ENCODE data around the gene MYL10.
"Not testable (repeated sequence)": the region's sequence is repeated elsewhere in the genome, so short reads cannot be mapped to it uniquely, and the experiment has no call there.

The MYL10 gene

DNA sequence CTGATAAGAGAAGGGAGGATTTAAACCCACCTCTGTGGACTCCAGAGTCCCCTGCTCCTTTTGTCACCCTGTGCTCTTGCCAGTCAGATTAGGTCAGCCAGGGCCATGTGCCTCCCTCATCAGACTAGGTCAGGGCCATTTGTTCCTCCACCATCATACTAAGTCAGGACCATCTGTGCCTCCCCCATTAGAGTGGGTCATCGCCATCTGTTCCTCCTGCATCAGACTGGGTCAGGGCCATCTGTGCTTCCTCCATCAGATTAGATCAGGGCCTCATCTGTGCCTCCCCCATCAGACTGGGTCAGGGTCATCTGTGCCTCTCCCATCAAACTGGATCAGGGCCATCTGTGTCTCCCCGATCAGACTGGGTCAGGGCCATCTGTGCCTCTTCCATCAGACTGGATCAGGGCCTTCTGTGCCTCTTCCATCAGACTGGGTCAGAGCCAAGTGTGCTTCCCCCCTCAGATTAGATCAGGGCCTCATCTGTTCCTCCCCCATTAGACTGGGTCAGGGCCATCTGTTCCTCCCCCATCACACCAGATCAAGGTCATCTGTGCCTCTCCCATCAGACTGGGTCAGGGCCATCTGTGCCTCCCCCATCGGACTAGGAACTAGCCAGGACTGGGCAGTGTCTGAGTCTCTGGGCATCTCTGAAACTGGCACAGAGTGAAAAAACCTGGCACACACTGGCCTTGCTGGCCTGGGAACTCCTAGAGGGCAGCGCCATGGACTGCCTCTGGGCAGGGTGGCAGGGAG lies 11.5 kb downstream of the MYL10 start:
- DNase-seq: no peak

DNA sequence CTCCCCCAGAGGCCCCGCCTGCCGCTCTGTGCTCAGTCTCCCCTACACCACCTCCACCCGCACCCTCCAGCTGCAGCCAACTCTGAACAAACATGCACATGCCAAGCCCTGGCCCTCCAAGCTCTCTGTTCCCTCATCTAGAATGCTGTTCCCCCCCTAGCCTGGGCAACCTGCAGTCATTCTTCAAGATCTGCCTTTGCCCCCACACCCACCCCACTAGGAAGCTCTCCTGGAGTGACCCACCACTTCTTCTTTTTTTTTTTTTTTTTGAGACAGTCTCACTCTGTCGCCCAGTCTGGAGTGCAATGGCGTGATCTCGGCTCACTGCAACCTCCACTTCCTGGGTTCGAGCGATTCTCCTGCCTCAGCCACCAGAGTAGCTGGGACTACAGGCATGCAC lies 13.7 kb downstream of the MYL10 start:
- no peak for DNase-seq

DNA sequence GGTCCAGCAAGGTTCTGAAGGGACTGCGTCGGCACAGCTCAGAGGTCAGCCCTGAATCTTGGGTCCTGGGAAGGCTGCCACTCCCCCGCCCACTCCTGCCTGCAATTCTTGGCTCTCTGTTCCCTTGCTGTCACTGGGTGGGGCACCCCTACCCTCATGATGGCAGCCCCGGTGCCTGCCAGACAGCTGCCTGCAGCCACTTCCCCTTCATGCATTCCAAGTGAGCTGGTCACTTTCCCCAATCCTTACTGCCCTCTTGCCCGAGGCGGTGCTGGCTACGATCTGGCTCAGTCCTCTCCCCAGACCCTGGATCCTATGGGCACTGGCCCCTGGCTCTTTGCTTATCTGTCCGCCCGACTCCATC lies 14.2 kb downstream of the MYL10 start:
- DNase-seq: no peak

DNA sequence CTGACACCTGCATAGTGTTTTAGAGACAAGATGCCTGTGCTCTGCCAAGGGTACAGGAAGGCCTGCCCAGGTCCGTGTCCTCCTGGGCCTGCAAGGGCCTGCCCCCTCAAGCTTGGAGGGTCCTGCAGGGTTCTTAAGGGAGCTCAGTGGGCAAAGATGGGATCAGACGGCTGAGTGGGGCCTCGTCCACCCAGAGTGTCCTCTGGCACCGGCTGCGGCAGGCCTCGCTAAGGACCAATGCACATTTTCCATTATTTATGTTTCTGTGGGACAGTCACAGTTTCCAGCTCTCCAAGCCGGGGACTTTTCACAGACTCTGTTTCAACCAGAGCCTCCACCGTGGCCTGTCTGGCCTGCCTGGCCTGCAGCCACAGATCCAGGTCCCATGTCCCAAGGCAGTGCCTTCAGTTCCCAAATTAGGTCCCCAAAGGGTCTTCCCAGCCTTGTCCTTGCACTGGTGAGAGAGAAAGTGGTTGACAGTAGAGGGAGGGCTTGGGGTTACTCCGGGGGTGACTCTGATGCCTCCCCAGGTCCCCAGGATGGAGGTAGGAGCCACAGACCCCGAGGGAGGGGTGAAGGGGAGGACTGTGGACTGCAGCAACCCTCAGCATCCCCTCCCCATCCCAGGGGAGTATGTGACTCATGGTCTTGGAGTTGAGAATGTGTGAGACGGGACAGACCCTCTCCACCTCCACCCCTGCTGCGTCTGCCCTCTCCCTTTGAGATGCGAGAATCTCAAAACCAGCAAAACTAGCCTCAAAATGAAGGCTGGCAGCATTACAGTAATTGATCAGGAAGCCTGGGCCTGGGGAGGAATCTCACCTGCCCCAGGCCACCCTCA lies 14.8 kb downstream of the MYL10 start:
- no peak for DNase-seq

DNA sequence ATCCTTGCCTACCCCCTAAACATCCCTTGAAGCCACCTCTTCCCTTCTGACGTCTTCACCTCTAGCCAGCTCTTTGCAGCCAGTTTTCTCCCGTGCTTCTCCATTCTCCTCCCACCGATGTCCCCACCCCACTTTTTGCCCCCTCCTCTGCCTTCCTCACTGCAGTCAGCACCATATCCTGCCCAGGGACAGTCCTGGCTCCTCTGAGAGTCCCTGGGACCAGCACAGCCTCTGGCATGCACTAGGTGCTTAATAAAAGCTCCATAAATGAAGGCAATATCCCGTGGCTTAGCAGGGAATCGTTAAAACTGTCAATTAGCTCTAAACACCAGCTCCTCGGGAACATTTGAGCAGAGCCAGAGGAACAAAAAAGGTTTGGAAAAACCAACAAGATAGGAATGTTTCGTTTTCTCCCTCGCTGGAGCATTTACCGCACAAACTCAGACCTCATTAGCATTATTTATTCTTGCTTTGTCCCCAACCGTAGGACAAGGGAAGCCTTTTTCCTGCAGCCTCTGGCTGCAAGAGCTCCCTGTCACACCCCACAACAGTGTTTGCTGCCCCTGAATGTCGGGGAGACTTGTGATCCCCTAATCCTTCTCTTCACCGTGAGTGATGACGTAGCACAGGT lies 16.1 kb downstream of the MYL10 start:
- no peak for DNase-seq

DNA sequence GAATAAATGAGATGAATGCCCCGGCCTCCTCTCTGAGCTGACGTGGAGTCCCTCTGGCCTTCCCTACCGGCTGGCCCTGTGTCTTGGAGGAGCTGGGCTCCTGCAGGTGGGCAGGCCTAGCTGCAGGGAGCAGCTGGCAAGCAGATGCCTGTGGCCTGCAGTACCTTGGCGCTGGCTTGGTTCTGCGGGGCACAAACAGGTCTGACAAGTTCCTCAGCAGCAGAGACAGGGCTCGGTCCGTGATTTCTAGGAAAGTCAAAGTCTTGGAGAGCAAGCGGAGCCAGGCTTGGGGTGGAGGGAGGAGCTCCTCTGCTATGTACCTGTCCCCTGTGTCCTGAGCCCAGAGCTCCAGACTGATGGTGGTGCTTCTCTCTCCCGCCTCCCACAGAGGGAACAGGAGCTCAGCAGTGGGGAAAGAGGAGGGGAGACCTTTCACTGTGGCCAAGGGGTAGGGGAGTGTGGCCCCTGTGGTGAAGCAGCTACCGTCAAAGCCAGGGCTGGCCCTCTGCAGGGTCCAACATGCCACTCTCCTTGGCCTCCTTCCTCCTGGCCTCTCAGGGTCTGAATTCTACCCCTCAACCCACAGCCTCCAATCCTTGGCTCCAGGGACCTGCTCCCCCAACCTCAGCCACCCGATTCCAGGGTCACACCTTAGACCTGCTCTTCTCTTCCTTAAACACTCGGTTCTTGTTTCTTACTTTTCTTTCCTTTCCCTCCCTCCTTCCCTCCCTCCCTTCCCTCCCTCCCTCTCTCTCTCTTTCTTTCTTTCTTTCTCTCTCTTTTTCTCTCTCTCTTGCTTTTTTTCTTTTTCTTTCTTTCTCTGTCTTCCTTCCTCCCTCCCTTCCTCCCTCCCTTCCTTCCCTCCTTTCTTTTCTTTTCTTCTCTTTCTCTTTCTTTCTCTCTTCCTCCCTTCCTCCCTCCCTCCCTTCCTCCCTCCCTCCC lies 20.1 kb downstream of the MYL10 start:
- DNase-seq: no peak

DNA sequence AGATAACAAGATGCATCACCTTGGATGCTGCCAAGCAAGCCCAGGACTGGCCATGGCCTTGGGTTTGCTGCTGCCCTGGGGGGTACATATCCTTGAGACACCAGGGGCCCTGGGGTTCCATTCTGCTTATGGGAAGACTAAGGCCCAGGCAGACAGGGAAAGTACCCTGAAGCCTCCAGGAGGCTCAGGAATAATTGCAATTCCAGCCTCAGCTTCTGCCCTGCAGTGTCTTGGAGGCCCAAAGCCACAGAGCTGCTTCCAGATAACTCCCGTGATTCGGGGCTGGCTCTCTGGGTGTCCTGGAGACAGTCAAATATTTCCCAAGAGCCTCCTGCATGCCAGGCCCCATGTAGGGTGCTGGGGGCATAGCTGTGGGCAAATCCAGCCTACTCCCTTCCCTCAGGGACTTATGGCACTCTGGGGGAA lies 22.6 kb downstream of the MYL10 start:
- no peak for DNase-seq

DNA sequence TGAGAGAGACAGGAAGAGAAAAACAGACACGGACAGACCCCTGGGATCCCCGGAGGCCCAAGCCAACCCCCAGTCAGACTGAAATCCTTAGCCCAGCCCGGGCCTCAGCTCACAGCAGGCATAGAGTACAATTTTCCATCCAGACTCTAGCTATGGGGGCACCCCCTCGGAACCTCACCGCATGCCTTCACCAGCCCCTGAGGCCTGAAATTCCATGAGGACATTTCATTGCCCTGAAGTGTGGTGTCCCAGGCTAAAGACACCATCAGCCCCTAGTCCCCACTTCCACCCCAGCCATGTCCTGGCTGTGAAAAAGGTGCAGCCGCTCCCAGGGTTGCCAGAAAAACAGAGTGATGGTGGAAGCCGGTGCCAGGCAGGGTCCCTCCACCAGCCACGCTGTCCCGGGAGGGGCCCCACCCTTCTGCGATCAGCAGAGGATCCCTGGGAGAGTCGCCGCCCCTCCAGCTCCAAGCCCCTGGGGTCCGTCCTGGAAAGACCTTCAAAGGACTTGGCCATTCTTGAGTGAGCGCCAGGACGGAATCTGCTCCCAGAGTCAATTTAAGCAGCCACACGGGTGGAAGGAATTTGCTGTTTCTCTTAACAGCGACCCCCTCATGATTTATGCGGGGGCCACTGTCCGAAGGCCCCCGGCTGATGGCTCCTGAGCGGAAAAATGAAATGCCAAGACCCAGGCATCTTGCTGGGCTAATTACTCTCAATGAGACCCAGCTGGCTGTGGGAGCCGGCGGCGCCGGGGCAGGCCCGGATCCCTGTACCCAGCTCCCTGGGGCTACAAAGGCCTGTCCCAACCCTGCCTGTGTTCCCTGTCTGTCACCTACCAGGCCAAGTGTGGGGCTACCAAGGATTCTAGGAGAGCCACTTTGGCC lies 23.2 kb downstream of the MYL10 start:
- no peak for DNase-seq

DNA sequence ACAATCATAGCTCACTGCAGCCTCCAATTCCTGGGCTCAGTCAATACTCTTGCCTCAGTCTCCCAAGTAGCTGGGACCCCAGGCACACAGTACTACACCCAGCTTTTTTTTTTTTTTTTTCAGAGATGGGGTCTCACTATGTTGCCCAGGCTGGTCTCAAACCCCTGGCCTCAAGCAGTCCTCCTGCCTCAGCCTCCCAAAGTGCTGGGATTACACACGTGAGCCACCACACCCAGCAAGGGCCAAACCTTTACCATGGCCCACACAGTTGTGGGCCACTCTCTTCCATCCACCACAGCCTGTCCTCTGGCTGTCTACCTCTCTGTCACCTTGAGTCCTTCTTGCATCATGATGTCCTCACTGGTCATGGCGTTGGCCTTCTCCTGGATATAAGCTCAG lies 24.2 kb downstream of the MYL10 start:
- DNase-seq: not testable (repeated sequence)

DNA sequence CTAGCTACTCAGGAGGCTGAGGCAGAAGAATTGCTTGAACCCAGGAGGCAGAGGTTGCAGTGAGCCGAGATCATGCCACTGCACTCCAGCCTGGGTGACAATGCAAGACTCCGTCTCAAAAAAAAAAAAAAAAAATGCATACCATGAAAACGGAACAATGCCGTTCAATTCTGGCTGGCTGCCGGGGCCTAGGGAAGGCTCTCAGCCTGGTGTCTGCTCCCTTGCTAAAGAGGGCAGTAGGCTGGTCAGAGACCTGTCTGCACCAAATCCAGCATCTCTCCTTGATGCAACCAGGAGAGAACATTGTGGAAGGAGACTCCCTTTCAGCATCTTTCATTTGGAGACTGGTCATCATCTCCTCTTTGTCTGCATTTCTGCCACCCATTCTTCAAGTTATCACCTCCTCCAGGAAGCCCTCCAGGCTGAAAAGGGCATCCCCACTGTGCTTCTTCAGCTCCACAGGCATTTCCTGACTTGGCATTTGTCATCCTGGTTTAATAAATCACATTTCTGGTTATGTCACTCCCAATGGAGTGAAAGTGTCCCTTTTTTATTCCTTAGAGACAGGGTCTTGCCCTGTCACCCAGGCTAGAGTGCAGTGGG lies 24.7 kb downstream of the MYL10 start:
- no peak for DNase-seq

DNA sequence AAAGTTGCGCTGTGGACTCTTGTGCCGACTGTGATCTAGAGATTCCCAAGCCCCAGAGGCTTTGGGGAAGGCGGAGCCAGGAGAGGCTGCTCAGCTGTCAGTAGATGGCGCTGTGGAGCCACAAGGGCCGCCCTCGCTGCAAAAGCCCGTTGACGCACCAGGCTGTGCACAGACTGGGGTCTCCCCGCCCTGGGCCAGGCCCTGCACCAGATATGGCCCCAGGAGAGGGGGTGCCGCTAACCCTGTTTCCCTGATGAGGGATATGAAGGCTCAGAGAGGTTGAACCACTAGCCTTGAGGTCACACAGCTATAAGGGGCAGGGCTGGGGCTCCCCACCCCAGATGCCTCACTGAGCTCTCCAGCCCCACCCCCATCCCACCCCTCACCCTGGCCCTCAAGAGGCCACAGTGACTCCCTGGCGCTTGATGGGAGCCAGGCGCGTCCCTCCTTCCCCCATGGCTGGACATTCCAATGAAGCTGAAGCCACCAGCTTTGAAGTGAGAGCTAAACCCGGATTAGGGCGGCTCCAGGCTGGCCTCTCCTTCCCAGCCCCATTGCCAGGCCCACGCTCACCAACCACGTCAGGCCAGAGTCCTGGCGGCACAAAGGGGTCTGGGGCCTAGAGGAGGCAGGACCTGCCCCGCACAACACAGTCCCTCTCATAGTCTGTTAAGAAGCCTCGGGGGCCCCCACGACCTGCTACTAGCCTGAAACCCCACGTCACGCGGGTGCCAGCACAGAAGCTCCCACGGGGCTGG lies 26.4 kb downstream of the MYL10 start:
- DNase-seq: no peak

DNA sequence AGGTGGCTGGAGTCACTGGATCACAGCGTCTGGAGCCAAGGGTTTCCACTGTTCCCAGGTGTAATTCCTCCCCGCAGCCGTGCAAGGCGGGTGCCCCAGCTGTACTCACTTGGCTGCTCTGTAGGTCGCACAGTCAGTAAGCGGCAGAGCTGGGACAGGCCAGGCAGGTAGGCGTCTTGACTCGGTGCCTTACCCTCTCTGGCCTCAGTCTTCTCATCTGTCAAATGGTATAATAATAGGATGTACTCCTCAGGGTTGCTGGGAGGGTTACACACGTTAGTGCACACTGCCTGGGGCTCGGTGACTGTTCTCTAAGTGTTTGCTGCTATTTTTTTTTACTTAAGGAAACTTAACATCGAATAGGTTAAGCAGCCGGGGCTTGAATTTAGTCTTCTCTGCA lies 27.0 kb downstream of the MYL10 start:
- DNase-seq: no peak

DNA sequence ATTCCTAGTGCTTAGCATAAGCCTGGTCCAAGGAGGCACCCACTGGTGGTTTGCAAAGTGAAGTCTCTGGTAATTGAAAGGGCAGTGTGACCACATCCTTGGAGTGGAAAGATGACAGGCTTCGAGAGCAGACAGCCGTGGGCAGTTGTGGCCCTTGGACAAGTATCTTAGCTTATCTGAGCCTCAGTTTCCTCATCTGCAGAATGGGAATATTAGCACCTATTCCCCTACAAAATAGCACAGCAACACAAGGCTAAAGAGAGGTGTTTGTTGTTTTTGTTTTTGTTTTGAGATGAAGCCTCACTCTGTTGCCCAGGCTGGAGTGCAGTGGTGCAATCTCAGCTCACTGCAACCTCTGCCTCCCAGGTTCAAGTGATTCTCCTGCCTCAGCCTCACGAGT lies 29.3 kb downstream of the MYL10 start:
- no peak for DNase-seq

DNA sequence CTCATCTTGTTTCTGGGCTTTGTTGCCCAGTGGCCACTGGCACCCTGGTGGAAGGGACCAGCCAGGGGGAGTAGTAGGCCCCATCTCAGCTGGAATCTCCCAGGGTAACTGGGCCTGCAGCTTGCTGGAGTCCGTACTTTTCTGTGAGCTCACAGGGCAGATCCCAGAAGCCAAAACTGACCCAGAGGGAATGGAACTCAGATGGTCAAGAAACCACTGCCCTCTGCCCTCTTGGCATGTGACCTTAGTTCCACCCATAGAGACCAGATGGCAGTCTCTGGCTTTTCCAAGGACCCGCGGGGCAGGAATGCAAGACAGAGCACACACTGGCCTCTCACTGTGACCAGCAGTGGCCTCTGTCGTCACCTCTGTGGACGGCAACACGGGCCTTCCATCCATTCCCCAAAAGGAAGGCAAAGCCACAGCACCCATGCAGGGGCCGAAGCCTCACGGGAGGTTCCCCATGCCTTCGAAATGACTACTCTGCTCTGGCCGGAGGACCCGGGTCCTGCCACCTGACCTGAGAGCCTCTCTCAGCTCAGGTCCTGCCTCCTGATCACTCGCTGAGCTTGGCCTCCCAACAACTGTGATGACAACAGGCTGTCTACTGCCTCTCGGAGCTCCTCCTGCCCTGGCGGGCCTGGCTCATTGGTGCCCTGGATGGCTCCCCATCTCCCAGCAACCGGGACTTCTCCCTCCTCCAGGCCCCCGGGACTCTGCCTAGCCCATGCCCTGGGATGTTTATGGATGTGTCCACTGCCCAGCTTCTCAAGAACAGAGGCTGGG lies 29.9 kb downstream of the MYL10 start:
- DNase-seq: no peak

DNA sequence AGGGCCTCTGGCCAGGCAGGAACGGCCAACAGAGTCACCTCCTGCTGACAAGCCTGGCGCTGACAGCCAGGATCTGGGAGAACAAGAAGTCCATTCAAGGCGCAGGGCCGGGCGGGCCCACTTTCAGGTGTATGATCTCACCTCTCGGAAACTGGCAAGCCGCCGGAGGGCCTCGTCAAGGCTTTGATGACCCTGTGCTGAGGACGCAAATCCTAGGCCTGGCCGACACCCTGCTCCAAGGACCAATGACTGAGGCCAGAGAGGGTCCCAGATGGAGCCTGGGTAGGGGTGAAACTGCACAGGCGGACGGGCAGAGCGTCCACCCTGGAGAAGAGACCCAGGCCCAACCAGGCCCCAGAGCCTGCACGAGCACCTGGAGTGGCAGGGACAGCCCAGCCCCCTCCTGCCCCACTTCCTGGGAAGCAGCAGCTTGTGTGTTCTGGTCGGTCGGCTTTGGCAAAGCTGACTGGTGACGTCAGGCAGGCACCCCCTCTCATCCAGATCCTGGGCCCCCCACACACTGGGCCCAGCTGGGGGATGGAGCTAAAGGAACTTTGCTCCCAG lies 30.6 kb downstream of the MYL10 start:
- DNase-seq: no peak

DNA sequence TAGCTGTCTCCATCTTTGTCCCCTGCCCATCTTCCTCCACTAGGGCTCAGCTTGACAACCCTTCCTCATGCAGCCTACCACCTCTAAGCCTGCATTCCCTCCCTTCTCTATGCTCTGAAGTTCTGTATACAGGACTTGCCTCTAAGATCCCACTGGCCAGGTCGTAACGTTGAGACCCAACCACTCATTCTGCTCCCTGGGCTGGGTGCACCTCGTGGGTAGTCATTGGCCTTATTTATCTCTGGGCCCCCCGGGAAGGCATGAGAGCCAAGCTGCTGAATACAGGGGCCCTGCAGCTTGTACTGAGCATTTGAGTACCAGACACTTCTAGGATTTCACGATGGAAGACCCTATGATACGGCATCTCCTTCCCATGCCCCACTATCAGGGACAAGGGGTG lies 31.2 kb downstream of the MYL10 start:
- DNase-seq: no peak

DNA sequence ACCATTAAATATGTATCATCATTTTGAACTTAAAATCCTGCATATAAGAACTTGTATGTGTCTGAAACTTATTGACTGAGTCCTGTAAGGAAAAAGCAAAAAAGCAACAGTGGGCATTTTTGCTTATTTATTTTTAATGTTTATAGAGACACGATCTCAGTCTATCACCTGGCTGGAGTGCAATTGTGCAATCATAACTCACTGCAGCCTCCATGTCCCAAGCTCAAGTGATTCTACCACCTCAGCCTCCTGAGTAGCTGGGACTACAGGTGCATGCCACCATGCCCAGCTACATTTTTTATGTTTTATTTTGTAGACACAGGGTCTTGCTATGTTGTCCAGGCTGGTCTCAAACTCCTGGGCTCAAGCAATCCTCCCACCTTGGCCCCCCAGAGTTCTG lies 32.2 kb downstream of the MYL10 start:
- no peak for DNase-seq

DNA sequence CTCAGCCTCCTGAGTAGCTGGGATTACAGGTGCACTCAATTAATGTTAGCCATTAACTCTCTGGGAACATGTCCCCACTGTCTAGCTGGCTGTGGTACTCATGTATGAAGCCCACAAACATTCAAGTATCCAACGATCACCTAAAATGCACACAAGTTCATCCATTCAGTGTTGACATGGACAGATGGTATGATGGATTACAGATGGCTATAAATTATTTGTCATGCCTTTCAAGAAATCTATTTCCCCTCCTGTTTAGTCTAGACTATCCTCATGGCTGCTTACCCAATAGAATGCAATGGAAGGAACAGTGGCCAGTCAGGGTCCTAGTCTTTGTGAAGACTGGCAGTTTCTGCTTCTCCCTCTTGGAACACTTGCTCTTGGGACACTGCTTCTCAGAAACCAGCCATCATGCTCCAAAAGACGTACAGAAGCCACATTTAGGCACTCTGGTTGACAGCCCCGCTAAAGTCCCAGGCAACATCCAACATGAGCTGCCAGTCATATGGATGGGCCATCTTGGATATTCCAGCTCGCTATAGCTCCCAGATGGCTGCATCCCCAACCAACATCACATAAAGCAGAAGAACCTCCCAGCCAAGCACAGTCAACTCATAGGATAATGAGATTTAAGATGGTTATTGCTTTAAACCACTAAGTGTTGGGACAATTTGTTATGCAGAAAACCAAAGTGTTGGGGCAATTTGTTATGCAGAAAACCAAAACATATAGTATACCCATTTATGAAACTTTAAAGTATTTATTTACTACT lies 33.1 kb downstream of the MYL10 start:
- no peak for DNase-seq

DNA sequence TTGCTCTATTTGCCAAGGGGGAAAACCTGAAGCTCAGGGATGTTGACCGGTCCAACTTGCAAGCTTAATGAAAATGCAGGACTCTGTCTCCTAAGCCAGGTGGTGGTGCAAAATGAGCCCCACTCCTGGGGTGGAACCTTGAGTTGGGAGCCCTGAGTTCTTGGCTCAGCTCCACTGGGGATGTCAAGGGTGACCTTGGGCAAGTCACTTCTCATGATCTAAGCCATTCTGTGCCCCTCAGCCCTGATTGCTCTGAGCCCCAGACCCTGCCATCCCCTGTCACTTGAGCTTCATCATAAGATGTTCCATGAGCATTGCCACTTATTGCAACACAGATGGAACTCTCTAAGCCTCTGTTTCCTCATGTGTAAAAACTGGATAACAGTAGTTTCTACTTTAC lies 33.9 kb downstream of the MYL10 start:
- DNase-seq: no peak
